ENCODE measurements around the gene WDR82. TPM values are rescaled to one million over a fixed set of nuclear protein-coding genes. Genes with fewer than 3 reads are reported as not detected.
A peak's percentile ranks its signal among the peaks of the same experiment; 100 is the strongest.

WDR82 gene
- 62.3 TPM for total RNA-seq
- long read RNA-seq, full-length matches to known transcripts: 2 of 4 reads
- long read RNA-seq, partial matches to known transcripts: 1 of 4 reads
- long read RNA-seq, other reads (novel, unspliced or antisense): 1 of 4 reads

GRCh38 chr3:52278510-52279069 is at the start of gene WDR82:
Gene WDR82 (minus strand): TSS chr3:52278649. CDS start chr3:52278361, 288 bp downstream.
- peak; percentile 98 for ATAC-seq
- DNase-seq (ENCODE audit: missing footprints): peak; percentile 99
- intact Hi-C loops (cut with DNase I): loop anchor here (2.0 kb wide), 2 partner anchors 40 to 124 kb away; partner anchors contain the start of genes POC1A and TWF2

- ATAC-seq: no peak
- intact Hi-C loops (cut with DNase I): no loop called here
- DNase-seq (ENCODE audit: missing footprints): no peak
These were observed 49.2 kb upstream of the WDR82 start for GRCh38 chr3:52327486-52328290.

GRCh38 chr3:52326976-52327375 is 48.5 kb upstream of the WDR82 start:
- intact Hi-C loops (cut with DNase I): no loop called here
- ATAC-seq (no peak), DNase-seq (ENCODE audit: missing footprints) (no peak)

GRCh38 chr3:52325686-52326085 is 47.2 kb upstream of the WDR82 start:
- intact Hi-C loops (cut with DNase I): no loop called here
- no peak for ATAC-seq
- DNase-seq (ENCODE audit: missing footprints): no peak

GRCh38 chr3:52324676-52325075 is 46.2 kb upstream of the WDR82 start:
- no peak for ATAC-seq

GRCh38 chr3:52323526-52324295 is 45.3 kb upstream of the WDR82 start:
- intact Hi-C loops (cut with DNase I): no loop called here
- ATAC-seq: peak; percentile 45
- DNase-seq (ENCODE audit: missing footprints): no peak

More at GRCh38 chr3:52324676-52325075, 46.2 kb upstream of the WDR82 start:
- intact Hi-C loops (cut with DNase I): no loop called here
- DNase-seq (ENCODE audit: missing footprints): no peak

- no peak for ATAC-seq
- intact Hi-C loops (cut with DNase I): no loop called here
- no peak for DNase-seq (ENCODE audit: missing footprints)
These were observed 44.0 kb upstream of the WDR82 start for GRCh38 chr3:52322466-52322865.

- DNase-seq (ENCODE audit: missing footprints): no peak
- intact Hi-C loops (cut with DNase I): no loop called here
- no peak for ATAC-seq
These were observed 43.0 kb upstream of the WDR82 start for GRCh38 chr3:52321481-52321880.

- intact Hi-C loops (cut with DNase I): no loop called here
- no peak for DNase-seq (ENCODE audit: missing footprints)
- ATAC-seq: no peak
These were observed 41.6 kb upstream of the WDR82 start for GRCh38 chr3:52319921-52320595.

GRCh38 chr3:52318186-52318816 is 39.9 kb upstream of the WDR82 start:
- DNase-seq (ENCODE audit: missing footprints) (no peak), ATAC-seq (peak; percentile 40)
- intact Hi-C loops (cut with DNase I): no loop called here

- ATAC-seq: peak; percentile 89
- intact Hi-C loops (cut with DNase I): no loop called here
These were observed 39.0 kb upstream of the WDR82 start for GRCh38 chr3:52317208-52318000.

GRCh38 chr3:52315977-52316764 is 37.7 kb upstream of the WDR82 start, which contains the start of gene DNAH1:
Gene DNAH1 (plus strand): TSS chr3:52316319. CDS start chr3:52322443, 6,124 bp downstream.
- ATAC-seq (no peak), DNase-seq (ENCODE audit: missing footprints) (no peak)
- intact Hi-C loops (cut with DNase I): no loop called here

More at GRCh38 chr3:52317208-52318000, 39.0 kb upstream of the WDR82 start:
- peak; percentile 78 for DNase-seq (ENCODE audit: missing footprints)

- no peak for ATAC-seq
- peak; percentile 28 for DNase-seq (ENCODE audit: missing footprints)
- intact Hi-C loops (cut with DNase I): no loop called here
These were observed 36.6 kb upstream of the WDR82 start for GRCh38 chr3:52315006-52315405.

- DNase-seq (ENCODE audit: missing footprints): no peak
- ATAC-seq: no peak
- intact Hi-C loops (cut with DNase I): no loop called here
These were observed 36.0 kb upstream of the WDR82 start for GRCh38 chr3:52314489-52314888.

- DNase-seq (ENCODE audit: missing footprints) (peak; percentile 58), ATAC-seq (peak; percentile 12)
- intact Hi-C loops (cut with DNase I): no loop called here
These were observed 35.3 kb upstream of the WDR82 start for GRCh38 chr3:52313774-52314188.

- DNase-seq (ENCODE audit: missing footprints): peak; percentile 8
- no peak for ATAC-seq
- intact Hi-C loops (cut with DNase I): no loop called here
These were observed 34.8 kb upstream of the WDR82 start for GRCh38 chr3:52313188-52313773.

All from Right ventricle myocardium inferior (tissue), 1 donor.